ENCODE measurements around the gene LAMB4. TPM values are rescaled to one million over a fixed set of nuclear protein-coding genes. Genes with fewer than 3 reads are reported as not detected.
A peak's percentile ranks its signal among the peaks of the same experiment; 100 is the strongest.

Gene LAMB4
- total and polyA plus RNA-seq, 2 experiments from 2014 or later, result not detected

DNA sequence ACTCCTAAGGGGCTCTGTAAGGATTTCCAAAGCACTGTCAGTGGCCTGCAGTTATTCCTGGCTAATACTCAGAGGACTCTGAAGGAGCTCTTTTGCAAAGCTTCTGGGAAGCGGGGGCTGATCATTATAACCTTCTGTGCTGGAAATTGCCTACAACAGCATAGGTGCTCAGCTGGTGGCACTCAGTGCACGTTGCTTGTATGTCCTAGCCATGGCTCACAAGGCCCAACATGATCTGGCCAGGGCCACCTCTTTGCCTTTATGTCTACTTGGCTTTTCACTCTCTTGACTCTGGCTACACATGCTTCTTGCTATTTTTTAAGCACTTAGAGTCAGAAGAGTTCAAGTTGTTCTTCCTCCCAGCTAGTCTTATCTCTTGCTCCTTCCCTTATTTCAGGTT lies 17.5 kb downstream of the LAMB4 start (continued):
- TF ChIP-seq JUNB (IDR thresholded peaks at IDR 0.05; ENCODE audit: unreplicated experiment) (no peak), CREB1 (CRISPR knock-in tag; IDR thresholded peaks at IDR 0.05; ENCODE audit: low read depth) (no peak), ZNF114 (CRISPR knock-in tag; IDR thresholded peaks at IDR 0.05) (no peak), ZNF331 (CRISPR knock-in tag; IDR thresholded peaks at IDR 0.05; ENCODE audit: low read depth) (no peak)
- TF ChIP-seq, protein P1, sequence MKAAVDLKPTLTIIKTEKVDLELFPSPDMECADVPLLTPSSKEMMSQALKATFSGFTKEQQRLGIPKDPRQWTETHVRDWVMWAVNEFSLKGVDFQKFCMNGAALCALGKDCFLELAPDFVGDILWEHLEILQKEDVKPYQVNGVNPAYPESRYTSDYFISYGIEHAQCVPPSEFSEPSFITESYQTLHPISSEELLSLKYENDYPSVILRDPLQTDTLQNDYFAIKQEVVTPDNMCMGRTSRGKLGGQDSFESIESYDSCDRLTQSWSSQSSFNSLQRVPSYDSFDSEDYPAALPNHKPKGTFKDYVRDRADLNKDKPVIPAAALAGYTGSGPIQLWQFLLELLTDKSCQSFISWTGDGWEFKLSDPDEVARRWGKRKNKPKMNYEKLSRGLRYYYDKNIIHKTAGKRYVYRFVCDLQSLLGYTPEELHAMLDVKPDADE (IDR thresholded peaks at IDR 0.05), result no peak
- TF ChIP-seq, protein P2, sequence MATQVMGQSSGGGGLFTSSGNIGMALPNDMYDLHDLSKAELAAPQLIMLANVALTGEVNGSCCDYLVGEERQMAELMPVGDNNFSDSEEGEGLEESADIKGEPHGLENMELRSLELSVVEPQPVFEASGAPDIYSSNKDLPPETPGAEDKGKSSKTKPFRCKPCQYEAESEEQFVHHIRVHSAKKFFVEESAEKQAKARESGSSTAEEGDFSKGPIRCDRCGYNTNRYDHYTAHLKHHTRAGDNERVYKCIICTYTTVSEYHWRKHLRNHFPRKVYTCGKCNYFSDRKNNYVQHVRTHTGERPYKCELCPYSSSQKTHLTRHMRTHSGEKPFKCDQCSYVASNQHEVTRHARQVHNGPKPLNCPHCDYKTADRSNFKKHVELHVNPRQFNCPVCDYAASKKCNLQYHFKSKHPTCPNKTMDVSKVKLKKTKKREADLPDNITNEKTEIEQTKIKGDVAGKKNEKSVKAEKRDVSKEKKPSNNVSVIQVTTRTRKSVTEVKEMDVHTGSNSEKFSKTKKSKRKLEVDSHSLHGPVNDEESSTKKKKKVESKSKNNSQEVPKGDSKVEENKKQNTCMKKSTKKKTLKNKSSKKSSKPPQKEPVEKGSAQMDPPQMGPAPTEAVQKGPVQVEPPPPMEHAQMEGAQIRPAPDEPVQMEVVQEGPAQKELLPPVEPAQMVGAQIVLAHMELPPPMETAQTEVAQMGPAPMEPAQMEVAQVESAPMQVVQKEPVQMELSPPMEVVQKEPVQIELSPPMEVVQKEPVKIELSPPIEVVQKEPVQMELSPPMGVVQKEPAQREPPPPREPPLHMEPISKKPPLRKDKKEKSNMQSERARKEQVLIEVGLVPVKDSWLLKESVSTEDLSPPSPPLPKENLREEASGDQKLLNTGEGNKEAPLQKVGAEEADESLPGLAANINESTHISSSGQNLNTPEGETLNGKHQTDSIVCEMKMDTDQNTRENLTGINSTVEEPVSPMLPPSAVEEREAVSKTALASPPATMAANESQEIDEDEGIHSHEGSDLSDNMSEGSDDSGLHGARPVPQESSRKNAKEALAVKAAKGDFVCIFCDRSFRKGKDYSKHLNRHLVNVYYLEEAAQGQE (IDR thresholded peaks at IDR 0.05; ENCODE audit: unreplicated experiment), result no peak

GRCh38 chr7:108109221-108109908 lies 20.8 kb downstream of the LAMB4 start:
- no peak overlapping the region for H2AFZ ChIP-seq
- no peak overlapping the region for H3K4me3 ChIP-seq
- DNase-seq (ENCODE audit: low spot score) (peak; percentile 27), ATAC-seq (peak; percentile 72)
- no peaks in the 10 kb centered on the region for H3K79me2 ChIP-seq (replicated peaks; ENCODE audit: insufficient read depth)
- H3K4me1 ChIP-seq (ENCODE audit: insufficient read depth), result no peaks in the 10 kb centered on the region
- H4K20me1 ChIP-seq (replicated peaks; ENCODE audit: insufficient read depth), result no peaks in the 10 kb centered on the region
- no peaks in the 10 kb centered on the region for H3K27me3 Mint-ChIP-seq (ENCODE audit: insufficient read depth, low read depth, poor library complexity)
- H3K9me3 Mint-ChIP-seq, result no peaks in the 10 kb centered on the region
- H3K27me3 ChIP-seq (ENCODE audit: insufficient read depth), result no peaks in the 10 kb centered on the region
- H3K9me2 ChIP-seq (ENCODE audit: insufficient read depth), result no peaks in the 10 kb centered on the region
- no peaks in the 10 kb centered on the region for H3F3A ChIP-seq (replicated peaks; ENCODE audit: low read depth)
- TF ChIP-seq, protein P3, sequence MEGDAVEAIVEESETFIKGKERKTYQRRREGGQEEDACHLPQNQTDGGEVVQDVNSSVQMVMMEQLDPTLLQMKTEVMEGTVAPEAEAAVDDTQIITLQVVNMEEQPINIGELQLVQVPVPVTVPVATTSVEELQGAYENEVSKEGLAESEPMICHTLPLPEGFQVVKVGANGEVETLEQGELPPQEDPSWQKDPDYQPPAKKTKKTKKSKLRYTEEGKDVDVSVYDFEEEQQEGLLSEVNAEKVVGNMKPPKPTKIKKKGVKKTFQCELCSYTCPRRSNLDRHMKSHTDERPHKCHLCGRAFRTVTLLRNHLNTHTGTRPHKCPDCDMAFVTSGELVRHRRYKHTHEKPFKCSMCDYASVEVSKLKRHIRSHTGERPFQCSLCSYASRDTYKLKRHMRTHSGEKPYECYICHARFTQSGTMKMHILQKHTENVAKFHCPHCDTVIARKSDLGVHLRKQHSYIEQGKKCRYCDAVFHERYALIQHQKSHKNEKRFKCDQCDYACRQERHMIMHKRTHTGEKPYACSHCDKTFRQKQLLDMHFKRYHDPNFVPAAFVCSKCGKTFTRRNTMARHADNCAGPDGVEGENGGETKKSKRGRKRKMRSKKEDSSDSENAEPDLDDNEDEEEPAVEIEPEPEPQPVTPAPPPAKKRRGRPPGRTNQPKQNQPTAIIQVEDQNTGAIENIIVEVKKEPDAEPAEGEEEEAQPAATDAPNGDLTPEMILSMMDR (conservative IDR thresholded peaks at IDR 0.05; ENCODE audit: low read depth in 2 of 2), result peak; percentile 39 to 66; a peak in 3 of 4 replicates
- TF ChIP-seq ZNF331 (CRISPR knock-in tag; IDR thresholded peaks at IDR 0.05; ENCODE audit: low read depth) (no peak), CREB1 (CRISPR knock-in tag; IDR thresholded peaks at IDR 0.05; ENCODE audit: low read depth) (no peak)
- H3K36me3 ChIP-seq (ENCODE audit: insufficient read depth), result no peaks in the 10 kb centered on the region
- H3K27ac Mint-ChIP-seq, result no peak overlapping the region
- H3K4me1 Mint-ChIP-seq, result no peaks in the 10 kb centered on the region
- H3K27ac ChIP-seq (ENCODE audit: low read depth), result no peak overlapping the region
- no peaks in the 10 kb centered on the region for H3K36me3 Mint-ChIP-seq (ENCODE audit: low read depth)
- H3K4me3 Mint-ChIP-seq, result no peak overlapping the region
- H3K4me2 ChIP-seq, result no peak overlapping the region

All from GM23338 (cell line).